SK-N-SH (cell line): Measurements from ENCODE around the gene NMNAT1. TPM values are rescaled to one million over a fixed set of nuclear protein-coding genes. Genes with fewer than 3 reads are reported as not detected.

Source experiments
- CTCF ChIA-PET: fragments of 300-600, 350-600 bp; formaldehyde crosslinking; extraction: SDS; loops from one replicate; lab custom pipeline; 2021; lab: Yijun Ruan, JAX
- POLR2A ChIA-PET: fragments of 350-600 bp; sonication (Branson Sonifier 250); formaldehyde crosslinking; extraction: SDS; loops from one replicate; lab custom pipeline; 2020; ENCODE audit warnings: antibody characterized with exemption, inconsistent platforms; lab: Yijun Ruan, JAX
- DNase-seq: peaks from one replicate; pipeline ENCODE4 v3.0.0; 2012
- H2AFZ ChIP-seq: fragments of 200-600 bp; sonication (generic); 2 replicates; pipeline ENCODE4 v1.8.1; 2016; ENCODE audit warnings: antibody characterized with exemption, mild to moderate bottlenecking, low read depth
- H3F3A ChIP-seq: fragments of 200-600 bp; sonication (generic); replicated peaks from 2 replicates; pipeline ENCODE3; 2016; ENCODE audit warnings: antibody characterized with exemption, mild to moderate bottlenecking; ENCODE audit not compliant: insufficient read depth
- H3K27ac ChIP-seq, 2 experiments: fragments of 200-500 bp in 1 of 2; fragments of 200-600 bp in 1 of 2; sonication (Bioruptor generic) in 1 of 2; sonication (generic), shearing (Covaris generic) in 1 of 2; 2 replicates each; pipeline versions ENCODE4 v1.5.1 to v1.6.1; 2014 to 2016; ENCODE audit warnings: low read depth in 2 of 2, inconsistent platforms in 1 of 2, low read length in 1 of 2, mild to moderate bottlenecking in 1 of 2, mixed read lengths in 1 of 2
- H3K27me3 ChIP-seq: fragments of 200-600 bp; sonication (generic), shearing (Covaris generic); 2 replicates; pipeline ENCODE4 v1.6.1; 2016; ENCODE audit warnings: mixed run types; ENCODE audit not compliant: insufficient read depth
- H3K36me3 ChIP-seq, 2 experiments: fragments of 200-500 bp in 1 of 2; fragments of 200-600 bp in 1 of 2; sonication (Bioruptor generic) in 1 of 2; sonication (generic) in 1 of 2; replicated peaks in 1 of 2; 2 replicates each; pipeline versions ENCODE3 to v1.5.1; 2014 to 2016; ENCODE audit warnings: low read length in 1 of 2, mild to moderate bottlenecking in 1 of 2; ENCODE audit not compliant: insufficient read depth in 2 of 2, control insufficient read depth in 1 of 2
- H3K4me1 ChIP-seq, 2 experiments: fragments of 200-500 bp in 1 of 2; fragments of 200-600 bp in 1 of 2; sonication (Bioruptor generic) in 1 of 2; sonication (generic), shearing (Covaris generic) in 1 of 2; 2 replicates each; pipeline versions ENCODE4 v1.5.1 to v1.6.1; 2014 to 2016; ENCODE audit warnings: low read depth in 1 of 2, low read length in 1 of 2, mixed run types in 1 of 2; ENCODE audit not compliant: insufficient read depth in 2 of 2, control insufficient read depth in 1 of 2
- H3K4me2 ChIP-seq: fragments of 200-600 bp; sonication (generic), shearing (Covaris generic); 2 replicates; pipeline ENCODE4 v1.6.1; 2017; ENCODE audit warnings: mixed run types
- H3K4me3 ChIP-seq, 2 experiments: fragments of 200-500 bp in 1 of 2; fragments of 200-600 bp in 1 of 2; sonication (Bioruptor generic) in 1 of 2; sonication (generic), shearing (Covaris generic) in 1 of 2; 2 replicates each; pipeline versions ENCODE4 v1.5.1 to v1.8.1; 2014 to 2016; ENCODE audit warnings: low read depth in 2 of 2, inconsistent platforms in 1 of 2, low read length in 1 of 2, mild to moderate bottlenecking in 1 of 2, mixed read lengths in 1 of 2, moderate library complexity in 1 of 2
- H3K79me2 ChIP-seq: fragments of 200-600 bp; sonication (generic); 2 replicates; pipeline ENCODE4 v1.8.1; 2017; ENCODE audit warnings: mild to moderate bottlenecking; ENCODE audit not compliant: insufficient read depth
- H3K9ac ChIP-seq: fragments of 200-600 bp; sonication (generic); 2 replicates; pipeline ENCODE4 v1.6.1; 2017; ENCODE audit warnings: mixed run types
- H3K9me2 ChIP-seq: fragments of 200-600 bp; sonication (generic); 2 replicates; pipeline ENCODE4 v1.6.1; 2017; ENCODE audit warnings: mixed run types
- H3K9me3 ChIP-seq: fragments of 200-600 bp; sonication (generic); 2 replicates; pipeline ENCODE4 v1.6.1; 2017; ENCODE audit warnings: mixed run types, mild to moderate bottlenecking, moderate library complexity
- H4K20me1 ChIP-seq: fragments of 200-600 bp; sonication (generic); 2 replicates; pipeline ENCODE4 v1.6.1; 2017; ENCODE audit warnings: mild to moderate bottlenecking, mixed run types; ENCODE audit not compliant: insufficient read depth
- CHD2 ChIP-seq: fragments of 150-350 bp; IDR thresholded peaks from 2 replicates; pipeline ENCODE4 v1.6.1; 2018; ENCODE audit warnings: low read length; ENCODE audit not compliant: partially characterized antibody
- ELF1 ChIP-seq: IDR thresholded peaks from 2 replicates; pipeline ENCODE4 v1.4.0; 2012
- EP300 ChIP-seq, 2 experiments: IDR thresholded peaks; 2 replicates each; pipeline versions ENCODE4 v1.4.0 to v1.6.1; 2012; ENCODE audit warnings: borderline replicate concordance in 1 of 2, low read depth in 1 of 2, low read length in 1 of 2
- FOSL2 ChIP-seq: IDR thresholded peaks from 2 replicates; pipeline ENCODE4 v1.4.0; 2012; ENCODE audit warnings: low read depth, mild to moderate bottlenecking, moderate library complexity, borderline replicate concordance
- IRF3 ChIP-seq: fragments of 150-350 bp; IDR thresholded peaks from 2 replicates; pipeline ENCODE4 v1.6.1; 2016; ENCODE audit warnings: mild to moderate bottlenecking, low read depth, low read length
- JUND ChIP-seq: IDR thresholded peaks from 2 replicates; pipeline ENCODE4 v1.4.0; 2012
- NFIC ChIP-seq: IDR thresholded peaks from 2 replicates; pipeline ENCODE4 v1.4.0; 2012; ENCODE audit warnings: borderline replicate concordance
- NRF1 ChIP-seq: IDR thresholded peaks from 2 replicates; pipeline ENCODE4 v1.6.1; 2012; ENCODE audit warnings: low read depth, mild to moderate bottlenecking, low read length
- PBX3 ChIP-seq: IDR thresholded peaks from 2 replicates; pipeline ENCODE4; 2012
- POLR2AphosphoS5 ChIP-seq: IDR thresholded peaks from 2 replicates; pipeline ENCODE4 v1.6.1; 2012; ENCODE audit warnings: low read depth, low read length
- RCOR1 ChIP-seq: fragments of 150-350 bp; IDR thresholded peaks from 2 replicates; pipeline ENCODE4 v1.6.1; 2017; ENCODE audit warnings: antibody characterized with exemption, low read length
- REST ChIP-seq: IDR thresholded peaks from 2 replicates; pipeline ENCODE4 v1.6.1; 2012; ENCODE audit warnings: mild to moderate bottlenecking, low read depth, low read length, moderate library complexity
- TAF1 ChIP-seq: IDR thresholded peaks from 2 replicates; pipeline ENCODE4 v1.6.1; 2012; ENCODE audit warnings: low read depth, mild to moderate bottlenecking, low read length, moderate library complexity, borderline replicate concordance
- TCF12 ChIP-seq: IDR thresholded peaks from 2 replicates; pipeline ENCODE4 v1.4.0; 2012
- TEAD4 ChIP-seq: IDR thresholded peaks from 2 replicates; pipeline ENCODE4 v1.4.0; 2012; ENCODE audit warnings: mild to moderate bottlenecking, borderline replicate concordance; ENCODE audit not compliant: insufficient read depth
- USF2 ChIP-seq: fragments of 150-350 bp; IDR thresholded peaks from 2 replicates; pipeline ENCODE4 v1.6.1; 2017; ENCODE audit warnings: antibody characterized with exemption, low read length, low read depth, borderline replicate concordance
- YY1 ChIP-seq: IDR thresholded peaks from 2 replicates; pipeline ENCODE4 v1.4.0; 2012; ENCODE audit warnings: low read depth, mild to moderate bottlenecking
- WGBS: methylation state at CpG from one replicate; pipeline ENCODE4 v1.1.6; 2017; ENCODE audit warnings: low lambda C conversion rate; 5-methylcytosine and 5-hydroxymethylcytosine counted together
- polyA plus RNA-seq, 3 experiments: library from polyadenylated mRNA; depleted of rRNA; stranded (reverse); fragments of >200 nt; gene quantifications; 2 replicates each; pipeline ENCODE4 v1.2.3, GENCODE V29; 2012

Gene NMNAT1
- polyA plus RNA-seq, 1 of the 3 experiments (the other 2 are of a cell fraction), result 7.0 TPM

- Histone ChIP-seq H3K9me3 (no peaks in the 10 kb centered on the region), H3K27me3 (no peaks in the 10 kb centered on the region), H3K4me2 (no peak overlapping the region), H3K9me2 (no peaks in the 10 kb centered on the region), H2AFZ (no peak overlapping the region; the same call in 1 of the 2 replicates), H3K4me1 (peaks cover 0 to 9% of the 10 kb centered on the region in 2 experiments; a peak in 1 of 4 replicates), H3K27ac (no peak overlapping the region), H3K79me2 (no peaks in the 10 kb centered on the region), H4K20me1 (no peaks in the 10 kb centered on the region), H3K36me3 (no peaks in the 10 kb centered on the region), H3F3A (peaks cover 4% of the 10 kb centered on the region), H3K9ac (no peak overlapping the region), H3K4me3 (no peak overlapping the region)
- TF ChIP-seq IRF3 (no peak), TAF1 (no peak), EP300 (IDR thresholded peaks at IDR 0.05; ENCODE audit: borderline replicate concordance in 1 of 2, low read depth in 1 of 2, low read length in 1 of 2) (no peak), FOSL2 (no peak), NFIC (no peak)
- DNase-seq, result no peak
- ChIA-PET CTCF (interaction anchor here (0.9 to 2.6 kb wide), 3 partner anchors 11 to 77 kb away, joined by 3 to 8 read pairs (median 3); partner anchors contain the start of genes LZIC and NMNAT1), POLR2A (no interaction called here)
Observed at GRCh38 chr1:10019561-10019960, 76.3 kb downstream of the NMNAT1 start.

GRCh38 chr1:10020086-10020485 is 76.8 kb downstream of the NMNAT1 start:
- peaks cover 4% of the 10 kb centered on the region for H3F3A ChIP-seq
- H3K36me3 ChIP-seq, result no peaks in the 10 kb centered on the region
- H4K20me1 ChIP-seq, result no peaks in the 10 kb centered on the region
- no peak for TF ChIP-seq IRF3
- TF ChIP-seq FOSL2, result no peak
- TF ChIP-seq NRF1, result no peak
- no peak for TF ChIP-seq REST
- no peak for TF ChIP-seq JUND
- no peak for TF ChIP-seq PBX3
- TF ChIP-seq TEAD4, result no peak
- no peak for TF ChIP-seq EP300 (IDR thresholded peaks at IDR 0.05; ENCODE audit: borderline replicate concordance in 1 of 2, low read depth in 1 of 2, low read length in 1 of 2)
- TF ChIP-seq USF2, result no peak
- no peak for TF ChIP-seq NFIC
- TF ChIP-seq TCF12, result no peak
- no peak for TF ChIP-seq ELF1
- no peak for TF ChIP-seq RCOR1
- TF ChIP-seq CHD2, result no peak
- no peak for TF ChIP-seq POLR2AphosphoS5
- TF ChIP-seq YY1, result no peak
- H3K27ac ChIP-seq, result no peak overlapping the region
- H3K4me1 ChIP-seq, result peaks cover 0 to 9% of the 10 kb centered on the region in 2 experiments; a peak in 1 of 4 replicates
- 90% methylated on average over 3 of the region's 3 CpGs for WGBS
- H2AFZ ChIP-seq, result no peak overlapping the region
- H3K79me2 ChIP-seq, result no peaks in the 10 kb centered on the region
- ChIA-PET POLR2A (no interaction called here), CTCF (interaction anchor here (0.7 to 2.6 kb wide), 4 partner anchors 10 to 77 kb away, joined by 3 to 8 read pairs (median 3); partner anchors contain the start of genes LZIC and NMNAT1)
- no peak for DNase-seq
- H3K27me3 ChIP-seq, result no peaks in the 10 kb centered on the region
- H3K4me2 ChIP-seq, result no peak overlapping the region
- H3K9ac ChIP-seq, result no peak overlapping the region
- no peaks in the 10 kb centered on the region for H3K9me2 ChIP-seq
- no peaks in the 10 kb centered on the region for H3K9me3 ChIP-seq
- no peak overlapping the region for H3K4me3 ChIP-seq
